ENCODE data around the gene NRXN3.

The NRXN3 gene

DNA sequence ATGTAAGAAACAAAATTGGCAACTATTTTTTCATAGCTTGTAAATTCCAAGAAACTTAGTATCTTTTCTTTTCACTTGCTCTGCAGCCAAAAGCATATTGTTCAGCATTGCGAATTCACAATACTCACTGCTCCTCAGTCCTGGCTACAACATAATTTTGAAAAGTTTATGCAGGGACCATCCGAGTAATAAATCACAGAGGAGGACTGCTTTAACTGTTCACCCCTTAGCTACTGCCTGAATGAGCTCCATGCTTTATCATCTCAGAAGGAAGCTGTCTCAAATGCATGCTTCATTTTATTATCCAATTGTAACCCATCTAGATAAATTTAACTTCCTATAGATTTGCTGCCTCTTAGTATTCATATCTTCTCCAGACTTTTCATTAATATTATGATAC, 1213.3 kb downstream of the NRXN3 start:
- Mint-ChIP-seq H3K27ac (peak overlapping the region; percentile 2 to 12 (median 4)), H3K36me3 (ENCODE audit: low read depth) (peaks cover 12% of the 10 kb centered on the region), H3K4me1 (peaks cover 16% of the 10 kb centered on the region), H3K9me3 (peaks cover 6% of the 10 kb centered on the region), H3K27me3 (ENCODE audit: low read depth) (no peaks in the 10 kb centered on the region), H3K4me3 (no peak overlapping the region)
- TF ChIP-seq, protein P1, sequence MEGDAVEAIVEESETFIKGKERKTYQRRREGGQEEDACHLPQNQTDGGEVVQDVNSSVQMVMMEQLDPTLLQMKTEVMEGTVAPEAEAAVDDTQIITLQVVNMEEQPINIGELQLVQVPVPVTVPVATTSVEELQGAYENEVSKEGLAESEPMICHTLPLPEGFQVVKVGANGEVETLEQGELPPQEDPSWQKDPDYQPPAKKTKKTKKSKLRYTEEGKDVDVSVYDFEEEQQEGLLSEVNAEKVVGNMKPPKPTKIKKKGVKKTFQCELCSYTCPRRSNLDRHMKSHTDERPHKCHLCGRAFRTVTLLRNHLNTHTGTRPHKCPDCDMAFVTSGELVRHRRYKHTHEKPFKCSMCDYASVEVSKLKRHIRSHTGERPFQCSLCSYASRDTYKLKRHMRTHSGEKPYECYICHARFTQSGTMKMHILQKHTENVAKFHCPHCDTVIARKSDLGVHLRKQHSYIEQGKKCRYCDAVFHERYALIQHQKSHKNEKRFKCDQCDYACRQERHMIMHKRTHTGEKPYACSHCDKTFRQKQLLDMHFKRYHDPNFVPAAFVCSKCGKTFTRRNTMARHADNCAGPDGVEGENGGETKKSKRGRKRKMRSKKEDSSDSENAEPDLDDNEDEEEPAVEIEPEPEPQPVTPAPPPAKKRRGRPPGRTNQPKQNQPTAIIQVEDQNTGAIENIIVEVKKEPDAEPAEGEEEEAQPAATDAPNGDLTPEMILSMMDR (IDR thresholded peaks at IDR 0.05; ENCODE audit: unreplicated experiment in 3 of 3), result no peak

- Mint-ChIP-seq H3K9me3 (peaks cover 2% of the 10 kb centered on the region), H3K4me1 (no peaks in the 10 kb centered on the region), H3K27ac (no peak overlapping the region), H3K27me3 (ENCODE audit: low read depth) (no peaks in the 10 kb centered on the region), H3K4me3 (no peak overlapping the region), H3K36me3 (ENCODE audit: low read depth) (peaks cover 4% of the 10 kb centered on the region)
- TF ChIP-seq, protein P1 (IDR thresholded peaks at IDR 0.05; ENCODE audit: unreplicated experiment in 3 of 3), result no peak
These were observed 1224.9 kb downstream of the NRXN3 start for GRCh38 chr14:79395061-79395460.

DNA sequence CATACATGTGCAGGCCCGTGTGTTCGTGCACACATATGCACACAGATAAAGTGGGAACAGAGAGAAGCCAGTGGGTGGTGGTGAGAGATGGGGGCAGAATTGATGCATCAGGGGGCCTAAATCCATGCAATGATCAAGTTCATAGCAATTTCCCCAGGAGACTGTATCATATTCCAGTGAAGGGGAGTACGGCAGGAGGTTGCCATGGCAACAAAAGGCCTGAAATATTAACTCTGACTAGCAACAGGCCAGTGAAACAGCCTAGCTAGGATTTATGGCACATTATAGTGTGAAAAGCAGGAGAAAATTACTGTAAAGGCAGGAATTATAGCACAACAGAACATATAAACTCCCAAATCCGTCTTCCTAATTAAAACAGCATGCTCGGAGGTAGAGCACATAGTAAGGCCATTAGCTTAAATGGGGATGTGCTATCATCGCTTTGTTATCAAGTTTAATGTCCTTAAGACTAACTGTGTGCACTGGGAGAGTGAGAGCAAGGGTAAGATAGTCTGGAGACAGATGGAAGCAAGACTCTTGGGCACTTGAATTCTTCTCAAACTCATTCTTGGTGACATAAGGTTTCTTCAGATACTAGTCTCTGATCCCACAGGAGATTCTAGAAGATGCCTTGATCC, 1234.8 kb downstream of the NRXN3 start:
- Mint-ChIP-seq H3K9me3 (peaks cover 7% of the 10 kb centered on the region), H3K36me3 (ENCODE audit: low read depth) (peaks cover 23% of the 10 kb centered on the region), H3K27me3 (ENCODE audit: low read depth) (no peaks in the 10 kb centered on the region), H3K4me3 (no peak overlapping the region), H3K4me1 (peaks cover 20% of the 10 kb centered on the region), H3K27ac (peak overlapping the region; percentile 4 to 68 (median 14))
- TF ChIP-seq, protein P1 (IDR thresholded peaks at IDR 0.05; ENCODE audit: unreplicated experiment in 3 of 3), result no peak

- Mint-ChIP-seq H3K27me3 (ENCODE audit: low read depth) (no peaks in the 10 kb centered on the region), H3K4me3 (no peak overlapping the region), H3K9me3 (peaks cover 7% of the 10 kb centered on the region)
These were observed 1235.3 kb downstream of the NRXN3 start for GRCh38 chr14:79405512-79405910.

DNA sequence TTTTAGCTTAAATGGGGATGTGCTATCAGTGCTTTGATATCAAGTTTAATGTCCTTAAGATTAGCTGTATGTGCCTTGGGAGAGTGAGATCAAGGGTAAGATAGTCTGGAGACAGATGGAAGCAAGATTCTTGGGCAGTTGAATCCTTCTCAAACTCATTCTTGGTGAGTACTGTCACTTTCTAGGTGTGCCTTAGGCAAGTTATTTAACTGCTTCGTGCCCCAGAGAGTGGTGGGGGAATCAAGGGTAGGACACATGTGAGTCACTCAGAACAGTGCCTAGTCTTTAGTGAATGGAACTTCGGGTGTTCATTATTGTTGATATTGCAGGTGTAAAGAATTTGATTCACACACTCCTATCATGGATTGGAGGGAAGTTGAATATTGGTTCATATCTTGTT, 1237.4 kb downstream of the NRXN3 start:
- H3K36me3 Mint-ChIP-seq (ENCODE audit: low read depth), result peaks cover 10% of the 10 kb centered on the region
- TF ChIP-seq, protein P1 (IDR thresholded peaks at IDR 0.05; ENCODE audit: unreplicated experiment in 3 of 3), result no peak
- H3K4me3 Mint-ChIP-seq, result no peak overlapping the region
- no peak overlapping the region for H3K27ac Mint-ChIP-seq
- peaks cover 3% of the 10 kb centered on the region for H3K9me3 Mint-ChIP-seq
- H3K27me3 Mint-ChIP-seq (ENCODE audit: low read depth), result no peaks in the 10 kb centered on the region
- peaks cover 20% of the 10 kb centered on the region for H3K4me1 Mint-ChIP-seq

More at GRCh38 chr14:79405512-79405910, 1235.3 kb downstream of the NRXN3 start:
- Mint-ChIP-seq H3K4me1 (peaks cover 20% of the 10 kb centered on the region), H3K36me3 (ENCODE audit: low read depth) (peaks cover 21% of the 10 kb centered on the region), H3K27ac (peak overlapping the region in 2 of 3 experiments; percentile 14 to 68)
- TF ChIP-seq, protein P1 (IDR thresholded peaks at IDR 0.05; ENCODE audit: unreplicated experiment in 3 of 3), result no peak

DNA sequence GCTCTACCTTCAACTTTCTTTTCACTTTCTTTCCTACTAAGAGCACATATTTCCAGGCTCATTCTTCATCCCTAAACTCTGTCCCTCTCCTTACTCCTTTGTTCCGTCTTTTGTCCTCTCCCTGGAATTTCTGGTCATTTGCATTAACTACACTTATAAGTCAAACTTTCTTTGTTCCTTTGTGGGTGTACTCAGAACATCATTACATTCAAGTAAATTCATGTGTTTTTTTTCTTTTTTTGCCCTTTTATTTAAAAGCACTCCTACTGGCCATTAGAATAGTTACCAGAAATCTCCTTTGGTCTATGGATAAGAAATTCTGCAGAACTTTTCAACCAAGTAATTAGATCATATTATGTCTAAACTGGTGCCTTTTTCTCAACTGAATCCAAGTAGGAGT, 1238.5 kb downstream of the NRXN3 start:
- Mint-ChIP-seq H3K9me3 (no peaks in the 10 kb centered on the region), H3K4me1 (peaks cover 20% of the 10 kb centered on the region), H3K4me3 (no peak overlapping the region), H3K27ac (peak overlapping the region in 2 of 3 experiments; percentile 23 to 51), H3K36me3 (ENCODE audit: low read depth) (peaks cover 2% of the 10 kb centered on the region), H3K27me3 (ENCODE audit: low read depth) (no peaks in the 10 kb centered on the region)
- TF ChIP-seq, protein P1 (IDR thresholded peaks at IDR 0.05; ENCODE audit: unreplicated experiment in 3 of 3), result no peak
